K562 (cell line): ENCODE results near the gene LZTR1. TPM values are rescaled to one million over a fixed set of nuclear protein-coding genes. Genes with fewer than 3 reads are reported as not detected.

ENCODE experiments used
- CBX1 ChIP-seq: sonication (generic); IDR thresholded peaks from 2 replicates; pipeline ENCODE4 v1.6.1; 2016; ENCODE audit warnings: antibody characterized with exemption, low read depth, mild to moderate bottlenecking
- CLOCK ChIP-seq: fragments of 250-450 bp; sonication (Bioruptor Pico); IDR thresholded peaks from 2 replicates; pipeline ENCODE4 v1.4.0; 2020; ENCODE audit warnings: mild to moderate bottlenecking, moderate library complexity, borderline replicate concordance
- FOXJ2 ChIP-seq: fragments of 200-800 bp; sonication (Bioruptor generic); IDR thresholded peaks from 2 replicates; pipeline ENCODE4 v1.6.1; 2016; ENCODE audit warnings: missing genetic modification characterization, missing compliant biosample characterization
- HDAC8 ChIP-seq: fragments of 450-650 bp; IDR thresholded peaks from 2 replicates; pipeline ENCODE4 v1.6.1; 2016; ENCODE audit warnings: mild to moderate bottlenecking, missing genetic modification characterization, moderate library complexity, missing compliant biosample characterization
- KLF1 ChIP-seq: fragments of 450-650 bp; IDR thresholded peaks from 2 replicates; pipeline ENCODE4 v1.6.1; 2016; ENCODE audit warnings: missing genetic modification characterization, missing compliant biosample characterization
- OTX1 ChIP-seq: fragments of 450-650 bp; formaldehyde crosslinking; IDR thresholded peaks from 2 replicates; pipeline ENCODE4 v1.4.0; 2022; ENCODE audit warnings: mild to moderate bottlenecking
- RBM22 ChIP-seq: fragments of 200-400 bp; formaldehyde crosslinking; IDR thresholded peaks from 2 replicates; pipeline ENCODE4 v1.6.1; 2018; ENCODE audit warnings: low read length, low read depth; ENCODE audit not compliant: poor library complexity, severe bottlenecking
- SRF ChIP-seq, 2 experiments: fragments of 250-450, 450-650 bp in 1 of 2; sonication (Bioruptor Pico) in 1 of 2; sonication (generic) in 1 of 2; formaldehyde crosslinking; IDR thresholded peaks; 2 replicates each; pipeline versions ENCODE4 v1.5.0 to v1.5.1; 2020 to 2022; ENCODE audit warnings: mild to moderate bottlenecking in 1 of 2, missing genetic modification reagents in 1 of 2
- TBP ChIP-seq: optimal IDR thresholded peaks from 2 replicates; pipeline ENCODE3; 2011; ENCODE audit warnings: low read depth, low read length, improper control_type of control experiment
- TEAD4 ChIP-seq, 2 experiments: sonication (generic) in 1 of 2; formaldehyde crosslinking in 1 of 2; IDR thresholded peaks; 2 replicates each; pipeline versions ENCODE4 v1.6.1 to v1.8.0; 2012 to 2022; ENCODE audit warnings: borderline replicate concordance in 1 of 2, inconsistent platforms in 1 of 2, low read length in 1 of 2, mild to moderate bottlenecking in 1 of 2, missing genetic modification reagents in 1 of 2
- XRCC5 ChIP-seq: fragments of 200-400 bp; formaldehyde crosslinking; IDR thresholded peaks from 2 replicates; pipeline ENCODE4 v1.6.1; 2017; ENCODE audit warnings: low read depth, mild to moderate bottlenecking, low read length
- ZNF121 ChIP-seq: sonication (generic); formaldehyde crosslinking; conservative IDR thresholded peaks from 2 replicates; pipeline ENCODE4 v1.8.0; 2022; ENCODE audit warnings: missing genetic modification reagents
- ZNF551 ChIP-seq: fragments of 250-450 bp; sonication (Bioruptor Pico); IDR thresholded peaks from 2 replicates; pipeline ENCODE4 v1.5.0; 2021; ENCODE audit warnings: mild to moderate bottlenecking, moderate library complexity
- polyA plus RNA-seq, 8 experiments: library from polyadenylated mRNA; depleted of rRNA in 4 of 8; stranded (reverse) in 5 of 8; unstranded in 3 of 8; fragments of >200 nt; fragmentation: Nextera tagmentation in 2 of 8; fragmentation: Illumina TruSeq in 1 of 8; extraction: Ambion mirVana in 2 of 8; extraction: Trizol in 1 of 8; gene quantifications; 2 replicates each; pipeline versions ENCODE4 v1.2.1 to v1.2.3, GENCODE V29; 2011 to 2014; ENCODE audit warnings: inconsistent platforms in 1 of 8, missing spikeins in 1 of 8
- total RNA-seq, 7 experiments: library from RNA; depleted of rRNA in 6 of 7; stranded (reverse); fragments of >200 nt in 6 of 7; fragmentation: Illumina TruSeq in 2 of 7; extraction: Trizol in 2 of 7; gene quantifications; 2 replicates each; pipeline versions ENCODE4 v1.2.1 to v1.2.3, GENCODE V29; 2011 to 2021; ENCODE audit warnings: low replicate concordance in 1 of 7
- TF ChIP-seq, protein P1 (sequence below): sonication (generic); formaldehyde crosslinking; IDR thresholded peaks from 2 replicates; pipeline ENCODE4 v1.8.0; 2022; ENCODE audit warnings: mild to moderate bottlenecking, missing genetic modification reagents
- TF ChIP-seq, protein P2 (sequence below): fragments of 250-450 bp; sonication (Bioruptor Pico); IDR thresholded peaks from 2 replicates; pipeline ENCODE4 v1.8.0; 2021; ENCODE audit warnings: mild to moderate bottlenecking, moderate library complexity
- TF ChIP-seq, protein P3 (sequence below): fragments of 450-650 bp; conservative IDR thresholded peaks from 2 replicates; pipeline ENCODE4 v1.6.1; 2016; ENCODE audit warnings: missing genetic modification characterization, low read depth, mild to moderate bottlenecking, control low read depth, missing compliant biosample characterization
- TF ChIP-seq, protein P4 (sequence below): IDR thresholded peaks from 2 replicates; pipeline ENCODE4 v1.6.1; 2011; ENCODE audit not compliant: insufficient read length; ENCODE audit errors: extremely low read depth

Gene LZTR1
- total and polyA plus RNA-seq, 9 of the 15 experiments (the other 6 are each of a cell fraction or from before 2014, with no cell fraction given) = 2.2 to 135 (median 63.0) TPM

GRCh38 chr22:20948989-20949388 lies 33.1 kb upstream of the LZTR1 start (continued):
- TF ChIP-seq OTX1 (CRISPR knock-in tag) (0 out of 2 replicates have a peak, but pooled peaks have one; percentile 16), FOXJ2 (0 out of 2 replicates have a peak, but pooled peaks have one; percentile 42), KLF1 (tag) (0 out of 2 replicates have a peak, but pooled peaks have one; percentile 43), SRF (CRISPR knock-in tag; IDR thresholded peaks at IDR 0.05) (no peak), HDAC8 (tag) (no peak), ZNF121 (CRISPR knock-in tag) (peak; percentile 71), TBP (no peak), RBM22 (peak; percentile 50), CBX1 (no peak), CLOCK (CRISPR knock-in tag) (no peak), ZNF551 (CRISPR knock-in tag) (no peak), XRCC5 (no peak), TEAD4 (IDR thresholded peaks at IDR 0.05; ENCODE audit: low read length) (no peak), TEAD4 (CRISPR knock-in tag; IDR thresholded peaks at IDR 0.05; ENCODE audit: borderline replicate concordance) (no peak)
- TF ChIP-seq, protein P1, sequence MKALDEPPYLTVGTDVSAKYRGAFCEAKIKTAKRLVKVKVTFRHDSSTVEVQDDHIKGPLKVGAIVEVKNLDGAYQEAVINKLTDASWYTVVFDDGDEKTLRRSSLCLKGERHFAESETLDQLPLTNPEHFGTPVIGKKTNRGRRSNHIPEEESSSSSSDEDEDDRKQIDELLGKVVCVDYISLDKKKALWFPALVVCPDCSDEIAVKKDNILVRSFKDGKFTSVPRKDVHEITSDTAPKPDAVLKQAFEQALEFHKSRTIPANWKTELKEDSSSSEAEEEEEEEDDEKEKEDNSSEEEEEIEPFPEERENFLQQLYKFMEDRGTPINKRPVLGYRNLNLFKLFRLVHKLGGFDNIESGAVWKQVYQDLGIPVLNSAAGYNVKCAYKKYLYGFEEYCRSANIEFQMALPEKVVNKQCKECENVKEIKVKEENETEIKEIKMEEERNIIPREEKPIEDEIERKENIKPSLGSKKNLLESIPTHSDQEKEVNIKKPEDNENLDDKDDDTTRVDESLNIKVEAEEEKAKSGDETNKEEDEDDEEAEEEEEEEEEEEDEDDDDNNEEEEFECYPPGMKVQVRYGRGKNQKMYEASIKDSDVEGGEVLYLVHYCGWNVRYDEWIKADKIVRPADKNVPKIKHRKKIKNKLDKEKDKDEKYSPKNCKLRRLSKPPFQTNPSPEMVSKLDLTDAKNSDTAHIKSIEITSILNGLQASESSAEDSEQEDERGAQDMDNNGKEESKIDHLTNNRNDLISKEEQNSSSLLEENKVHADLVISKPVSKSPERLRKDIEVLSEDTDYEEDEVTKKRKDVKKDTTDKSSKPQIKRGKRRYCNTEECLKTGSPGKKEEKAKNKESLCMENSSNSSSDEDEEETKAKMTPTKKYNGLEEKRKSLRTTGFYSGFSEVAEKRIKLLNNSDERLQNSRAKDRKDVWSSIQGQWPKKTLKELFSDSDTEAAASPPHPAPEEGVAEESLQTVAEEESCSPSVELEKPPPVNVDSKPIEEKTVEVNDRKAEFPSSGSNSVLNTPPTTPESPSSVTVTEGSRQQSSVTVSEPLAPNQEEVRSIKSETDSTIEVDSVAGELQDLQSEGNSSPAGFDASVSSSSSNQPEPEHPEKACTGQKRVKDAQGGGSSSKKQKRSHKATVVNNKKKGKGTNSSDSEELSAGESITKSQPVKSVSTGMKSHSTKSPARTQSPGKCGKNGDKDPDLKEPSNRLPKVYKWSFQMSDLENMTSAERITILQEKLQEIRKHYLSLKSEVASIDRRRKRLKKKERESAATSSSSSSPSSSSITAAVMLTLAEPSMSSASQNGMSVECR (CRISPR knock-in tag) = no peak
- TF ChIP-seq, protein P2, sequence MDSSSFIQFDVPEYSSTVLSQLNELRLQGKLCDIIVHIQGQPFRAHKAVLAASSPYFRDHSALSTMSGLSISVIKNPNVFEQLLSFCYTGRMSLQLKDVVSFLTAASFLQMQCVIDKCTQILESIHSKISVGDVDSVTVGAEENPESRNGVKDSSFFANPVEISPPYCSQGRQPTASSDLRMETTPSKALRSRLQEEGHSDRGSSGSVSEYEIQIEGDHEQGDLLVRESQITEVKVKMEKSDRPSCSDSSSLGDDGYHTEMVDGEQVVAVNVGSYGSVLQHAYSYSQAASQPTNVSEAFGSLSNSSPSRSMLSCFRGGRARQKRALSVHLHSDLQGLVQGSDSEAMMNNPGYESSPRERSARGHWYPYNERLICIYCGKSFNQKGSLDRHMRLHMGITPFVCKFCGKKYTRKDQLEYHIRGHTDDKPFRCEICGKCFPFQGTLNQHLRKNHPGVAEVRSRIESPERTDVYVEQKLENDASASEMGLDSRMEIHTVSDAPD (CRISPR knock-in tag) = no peak
- TF ChIP-seq, protein P3, sequence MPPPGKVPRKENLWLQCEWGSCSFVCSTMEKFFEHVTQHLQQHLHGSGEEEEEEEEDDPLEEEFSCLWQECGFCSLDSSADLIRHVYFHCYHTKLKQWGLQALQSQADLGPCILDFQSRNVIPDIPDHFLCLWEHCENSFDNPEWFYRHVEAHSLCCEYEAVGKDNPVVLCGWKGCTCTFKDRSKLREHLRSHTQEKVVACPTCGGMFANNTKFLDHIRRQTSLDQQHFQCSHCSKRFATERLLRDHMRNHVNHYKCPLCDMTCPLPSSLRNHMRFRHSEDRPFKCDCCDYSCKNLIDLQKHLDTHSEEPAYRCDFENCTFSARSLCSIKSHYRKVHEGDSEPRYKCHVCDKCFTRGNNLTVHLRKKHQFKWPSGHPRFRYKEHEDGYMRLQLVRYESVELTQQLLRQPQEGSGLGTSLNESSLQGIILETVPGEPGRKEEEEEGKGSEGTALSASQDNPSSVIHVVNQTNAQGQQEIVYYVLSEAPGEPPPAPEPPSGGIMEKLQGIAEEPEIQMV = no peak
- TF ChIP-seq, protein P4, sequence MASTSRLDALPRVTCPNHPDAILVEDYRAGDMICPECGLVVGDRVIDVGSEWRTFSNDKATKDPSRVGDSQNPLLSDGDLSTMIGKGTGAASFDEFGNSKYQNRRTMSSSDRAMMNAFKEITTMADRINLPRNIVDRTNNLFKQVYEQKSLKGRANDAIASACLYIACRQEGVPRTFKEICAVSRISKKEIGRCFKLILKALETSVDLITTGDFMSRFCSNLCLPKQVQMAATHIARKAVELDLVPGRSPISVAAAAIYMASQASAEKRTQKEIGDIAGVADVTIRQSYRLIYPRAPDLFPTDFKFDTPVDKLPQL = no peak
